GM06990 (cell line): ENCODE data around the gene UBL5.

Experiments used
- DNase-seq: peaks from one replicate; pipeline ENCODE4 v3.0.0-alpha.2; 2011; ENCODE audit not compliant: insufficient read length; ENCODE audit errors: extremely low read depth
- H3K27me3 ChIP-seq: replicated peaks from 2 replicates; pipeline ENCODE4 v1.6.0; 2011; ENCODE audit warnings: low read length; ENCODE audit not compliant: control insufficient read depth, insufficient read depth
- H3K36me3 ChIP-seq: 2 replicates; pipeline ENCODE4 v1.5.1; 2011; ENCODE audit warnings: low read length; ENCODE audit not compliant: control insufficient read depth, insufficient read depth
- H3K4me3 ChIP-seq: replicated peaks from 2 replicates; pipeline ENCODE4 v1.5.1; 2011; ENCODE audit warnings: low read depth, mild to moderate bottlenecking, control low read depth, low read length
- CTCF ChIP-seq: IDR thresholded peaks from 2 replicates; pipeline ENCODE4 v1.5.1; 2011; ENCODE audit warnings: low read length, control low read depth, mild to moderate bottlenecking, inconsistent platforms; ENCODE audit not compliant: insufficient read depth, poor library complexity, severe bottlenecking

The UBL5 gene

GRCh38 chr19:9871626-9872338 is 44.1 kb downstream of the UBL5 start:
- no peak for TF ChIP-seq CTCF
- DNase-seq: no peak
- no peaks in the 10 kb centered on the region for H3K36me3 ChIP-seq
- H3K27me3 ChIP-seq: no peaks in the 10 kb centered on the region; the same call in 1 of the 2 replicates
- no peak overlapping the region for H3K4me3 ChIP-seq

GRCh38 chr19:9872618-9873242 is 45.0 kb downstream of the UBL5 start:
- no peak for TF ChIP-seq CTCF
- H3K4me3 ChIP-seq: no peak overlapping the region
- H3K36me3 ChIP-seq: no peaks in the 10 kb centered on the region
- no peaks in the 10 kb centered on the region; the same call in 1 of the 2 replicates for H3K27me3 ChIP-seq
- DNase-seq: no peak

GRCh38 chr19:9875031-9875627 is 47.4 kb downstream of the UBL5 start:
- TF ChIP-seq CTCF: no peak
- Histone ChIP-seq H3K36me3 (no peaks in the 10 kb centered on the region), H3K4me3 (no peak overlapping the region), H3K27me3 (no peaks in the 10 kb centered on the region; the same call in 1 of the 2 replicates)
- DNase-seq: no peak

- Histone ChIP-seq H3K4me3 (no peak overlapping the region), H3K27me3 (no peaks in the 10 kb centered on the region; the same call in 1 of the 2 replicates), H3K36me3 (no peaks in the 10 kb centered on the region)
- DNase-seq: no peak
- TF ChIP-seq CTCF: no peak
Measured at GRCh38 chr19:9875796-9876195, 48.1 kb downstream of the UBL5 start.

- no peak for TF ChIP-seq CTCF
- H3K36me3 ChIP-seq: no peaks in the 10 kb centered on the region
- DNase-seq: no peak
- H3K4me3 ChIP-seq: no peak overlapping the region
- no peaks in the 10 kb centered on the region; the same call in 1 of the 2 replicates for H3K27me3 ChIP-seq
Measured at GRCh38 chr19:9877780-9878510, 50.2 kb downstream of the UBL5 start.
